K562 (cell line): ENCODE results near the gene POLN. TPM values are rescaled to one million over a fixed set of nuclear protein-coding genes. Genes with fewer than 3 reads are reported as not detected.

Experiments used
- ATAC-seq: fragments of 200-7000 bp; cut with Tn5 transposase; 3 replicates; pipeline ENCODE4 v1.9.1; 2020; ENCODE audit warnings: moderate library complexity
- BruUV-seq: library from RNA; stranded (reverse); fragments of 400-500 nt; replicated peaks from 2 replicates; lab custom pipeline; 2021; lab: Mats Ljungman, UMichigan
- CTCF ChIA-PET: fragments of 300-600 bp; formaldehyde crosslinking; extraction: SDS; loops from one replicate; lab custom pipeline; 2021; ENCODE audit warnings: low intra/inter-chr PET ratio; lab: Yijun Ruan, JAX
- POLR2A ChIA-PET: fragments of 300-600, 350-650 bp; sonication (Branson Sonifier 250); formaldehyde crosslinking; extraction: SDS; loops from one replicate; lab custom pipeline; 2021; ENCODE audit warnings: antibody characterized with exemption, inconsistent platforms; lab: Yijun Ruan, JAX
- DNase-seq, 4 experiments: peaks; one replicate each; pipeline versions ENCODE4 v3.0.0 to v3.0.0-alpha.2; 2011 to 2018; ENCODE audit warnings: low spot score in 3 of 4, mixed read lengths in 3 of 4; ENCODE audit errors: extremely low read depth in 1 of 4
- FAIRE-seq: peaks from 2 replicates; lab custom pipeline; 2011; peaks lifted over from hg19 to GRCh38; lab: Jason Lieb, UNC
- H2AFZ ChIP-seq: 2 replicates; pipeline ENCODE4 v1.6.0; 2011; ENCODE audit warnings: low read depth, low read length, control low read depth, inconsistent platforms
- H3K27ac ChIP-seq: fragments of 200-600 bp; 3 replicates; pipeline ENCODE4 v1.8.0; 2011; ENCODE audit warnings: low read depth, mild to moderate bottlenecking, control low read depth, inconsistent platforms, low read length, moderate library complexity, mixed read lengths; ENCODE audit errors: extremely low read depth
- H3K27me3 ChIP-seq, 2 experiments: fragments of 300-600 bp in 1 of 2; 2 replicates in 1 of 2; 3 replicates in 1 of 2; pipeline versions ENCODE4 v1.6.0 to v1.8.0; 2011; ENCODE audit warnings: inconsistent platforms in 2 of 2, low read length in 2 of 2, mild to moderate bottlenecking in 1 of 2, mixed read lengths in 1 of 2, moderate library complexity in 1 of 2; ENCODE audit not compliant: control insufficient read depth in 2 of 2, insufficient read depth in 2 of 2
- H3K36me3 ChIP-seq: fragments of 300-600 bp; 3 replicates; pipeline ENCODE4 v1.8.0; 2011; ENCODE audit warnings: mild to moderate bottlenecking, low read length, inconsistent platforms; ENCODE audit not compliant: control insufficient read depth, insufficient read depth
- H3K4me1 ChIP-seq, 2 experiments: fragments of 200-600 bp in 1 of 2; replicated peaks in 1 of 2; 2 replicates in 1 of 2; 3 replicates in 1 of 2; pipeline versions ENCODE4 v1.5.1 to v1.8.0; 2011; ENCODE audit warnings: inconsistent platforms in 2 of 2, low read length in 2 of 2, mild to moderate bottlenecking in 1 of 2, mixed read lengths in 1 of 2, moderate library complexity in 1 of 2; ENCODE audit not compliant: control insufficient read depth in 2 of 2, insufficient read depth in 2 of 2
- H3K4me2 ChIP-seq: 2 replicates; pipeline ENCODE4 v1.6.1; 2011; ENCODE audit warnings: low read length, control low read depth, inconsistent platforms, mixed read lengths; ENCODE audit not compliant: insufficient read depth
- H3K4me3 ChIP-seq: fragments of 200-600 bp; sonication (generic), shearing (Covaris generic); 2 replicates; pipeline ENCODE4 v1.5.1; 2016; ENCODE audit warnings: control low read depth, inconsistent platforms
- H3K79me2 ChIP-seq: fragments of 200-600 bp; 3 replicates; pipeline ENCODE4 v1.8.0; 2011; ENCODE audit warnings: low read length, inconsistent platforms; ENCODE audit not compliant: control insufficient read depth, insufficient read depth
- H3K9ac ChIP-seq, 2 experiments: 2 replicates each; pipeline versions ENCODE4 v1.6.0 to v1.6.1; 2011; ENCODE audit warnings: low read depth in 2 of 2, low read length in 2 of 2, control low read depth in 1 of 2, inconsistent platforms in 1 of 2, mild to moderate bottlenecking in 1 of 2, mixed read lengths in 1 of 2; ENCODE audit not compliant: insufficient read depth in 1 of 2
- H3K9me1 ChIP-seq: one replicate; pipeline ENCODE4 v1.6.0; 2011; ENCODE audit warnings: inconsistent platforms, mild to moderate bottlenecking, low read length, moderate library complexity; ENCODE audit not compliant: control insufficient read depth, insufficient read depth
- H3K9me3 ChIP-seq: replicated peaks from 2 replicates; pipeline ENCODE4 v1.5.1; 2011; ENCODE audit warnings: low read depth, low read length, inconsistent platforms; ENCODE audit not compliant: control insufficient read depth, insufficient read depth
- H4K20me1 ChIP-seq: replicated peaks from 2 replicates; pipeline ENCODE4 v1.6.1; 2011; ENCODE audit warnings: low read length, inconsistent platforms, mixed read lengths; ENCODE audit not compliant: control insufficient read depth, insufficient read depth
- ADNP ChIP-seq: fragments of 200-800 bp; sonication (Bioruptor generic); IDR thresholded peaks from 2 replicates; pipeline ENCODE4 v1.6.1; 2016; ENCODE audit warnings: missing genetic modification characterization, missing compliant biosample characterization
- BCOR ChIP-seq: fragments of 450-650 bp; IDR thresholded peaks from 2 replicates; pipeline ENCODE4 v1.6.1; 2016
- FOXP1 ChIP-seq: sonication (generic); formaldehyde crosslinking; IDR thresholded peaks from 2 replicates; pipeline ENCODE4 v1.8.0; 2022; ENCODE audit warnings: mild to moderate bottlenecking, missing genetic modification reagents
- GABPB1 ChIP-seq: sonication (generic); formaldehyde crosslinking; IDR thresholded peaks from 2 replicates; pipeline ENCODE4 v1.8.0; 2022; ENCODE audit warnings: mild to moderate bottlenecking, missing genetic modification reagents
- KDM1A ChIP-seq, 2 experiments: fragments of 450-650 bp; IDR thresholded peaks; 2 replicates each; pipeline ENCODE4 v1.6.1; 2016; ENCODE audit warnings: mild to moderate bottlenecking in 2 of 2
- MIER1 ChIP-seq: fragments of 450-650 bp; IDR thresholded peaks from 2 replicates; pipeline ENCODE4 v1.6.1; 2016; ENCODE audit warnings: antibody characterized with exemption, mild to moderate bottlenecking, low read depth
- PTRF ChIP-seq: fragments of 450-650 bp; IDR thresholded peaks from 2 replicates; pipeline ENCODE4 v1.6.1; 2016; ENCODE audit warnings: mild to moderate bottlenecking, missing genetic modification characterization, missing compliant biosample characterization
- RBM25 ChIP-seq: fragments of 200-400 bp; formaldehyde crosslinking; IDR thresholded peaks from 2 replicates; pipeline ENCODE4 v1.6.1; 2018; ENCODE audit warnings: low read length, low read depth, moderate library complexity; ENCODE audit not compliant: severe bottlenecking
- SIRT6 ChIP-seq: IDR thresholded peaks from one replicate; pipeline ENCODE4 v1.6.1; 2012; ENCODE audit warnings: low read depth, mild to moderate bottlenecking, control low read depth, inconsistent platforms, low read length, moderate library complexity
- SMAD3 ChIP-seq: fragments of 450-650 bp; formaldehyde crosslinking; conservative IDR thresholded peaks from 2 replicates; pipeline ENCODE4 v1.4.0; 2020; ENCODE audit warnings: mild to moderate bottlenecking
- SNIP1 ChIP-seq: fragments of 450-650 bp; IDR thresholded peaks from 2 replicates; pipeline ENCODE4 v1.7.1; 2017; ENCODE audit warnings: low read depth, mild to moderate bottlenecking
- TAL1 ChIP-seq: fragments of 450-650 bp; IDR thresholded peaks from 2 replicates; pipeline ENCODE4 v1.6.1; 2016; ENCODE audit warnings: mild to moderate bottlenecking
- TBL1XR1 ChIP-seq, 2 experiments: IDR thresholded peaks; 2 replicates each; pipeline ENCODE4 v1.6.1; 2012; ENCODE audit warnings: improper control_type of control experiment in 2 of 2, low read length in 2 of 2, mild to moderate bottlenecking in 1 of 2
- ZNF134 ChIP-seq: fragments of 250-450 bp; sonication (Bioruptor Pico); conservative IDR thresholded peaks from 2 replicates; pipeline ENCODE4 v1.4.0; 2020
- ZNF184 ChIP-seq: sonication (generic); formaldehyde crosslinking; IDR thresholded peaks from 2 replicates; pipeline ENCODE4 v1.5.0; 2020; ENCODE audit warnings: missing genetic modification reagents
- ZNF23 ChIP-seq: fragments of 250-450 bp; sonication (Bioruptor Pico); IDR thresholded peaks from 2 replicates; pipeline ENCODE4 v1.4.0; 2020; ENCODE audit warnings: mild to moderate bottlenecking
- ZNF507 ChIP-seq: conservative IDR thresholded peaks from 2 replicates; pipeline ENCODE4 v1.6.1; 2017; ENCODE audit warnings: missing genetic modification characterization, missing compliant biosample characterization
- WGBS: fragments of 100-300 bp; shearing (Covaris generic); methylation state at CpG from one replicate; pipeline ENCODE4 v1.1.6; 2016; ENCODE audit warnings: low coverage, mixed read lengths; ENCODE audit not compliant: insufficient coverage; ENCODE audit errors: missing lambda C conversion rate; 5-methylcytosine and 5-hydroxymethylcytosine counted together
- in situ Hi-C: fragments of 300-500 bp; cut with MboI; formaldehyde crosslinking; loops from 4 replicates; pipeline ENCODE4 v1.15.0; 2018; ENCODE audit warnings: inconsistent platforms, mixed read lengths
- intact Hi-C: fragments of 100-400 bp; cut with micrococcal nuclease; formaldehyde crosslinking; loops from 2 replicates; pipeline ENCODE4 v1.14.2; 2022
- polyA plus RNA-seq, 8 experiments: library from polyadenylated mRNA; depleted of rRNA in 4 of 8; stranded (reverse) in 5 of 8; unstranded in 3 of 8; fragments of >200 nt; fragmentation: Nextera tagmentation in 2 of 8; fragmentation: Illumina TruSeq in 1 of 8; extraction: Ambion mirVana in 2 of 8; extraction: Trizol in 1 of 8; gene quantifications; 2 replicates each; pipeline versions ENCODE4 v1.2.1 to v1.2.3, GENCODE V29; 2011 to 2014; ENCODE audit warnings: inconsistent platforms in 1 of 8, missing spikeins in 1 of 8
- total RNA-seq, 7 experiments: library from RNA; depleted of rRNA in 6 of 7; stranded (reverse); fragments of >200 nt in 6 of 7; fragmentation: Illumina TruSeq in 2 of 7; extraction: Trizol in 2 of 7; gene quantifications; 2 replicates each; pipeline versions ENCODE4 v1.2.1 to v1.2.3, GENCODE V29; 2011 to 2021; ENCODE audit warnings: low replicate concordance in 1 of 7
- TF ChIP-seq, protein P1 (sequence below): sonication (generic); formaldehyde crosslinking; IDR thresholded peaks from 2 replicates; pipeline ENCODE4 v1.8.1; 2023; ENCODE audit warnings: mild to moderate bottlenecking, missing genetic modification reagents
- TF ChIP-seq, protein P2 (sequence below): fragments of 250-450 bp; sonication (Bioruptor Pico); IDR thresholded peaks from 2 replicates; pipeline ENCODE4 v1.4.0; 2020; ENCODE audit warnings: borderline replicate concordance
- TF ChIP-seq, protein P3 (sequence below), 2 experiments: IDR thresholded peaks; 2 replicates each; pipeline ENCODE4 v1.6.1; 2011; ENCODE audit warnings: borderline replicate concordance in 1 of 2, control low read depth in 1 of 2, low read depth in 1 of 2, low read length in 1 of 2, mild to moderate bottlenecking in 1 of 2, mixed read lengths in 1 of 2, moderate library complexity in 1 of 2; ENCODE audit not compliant: insufficient read depth in 1 of 2, insufficient read length in 1 of 2, poor library complexity in 1 of 2, severe bottlenecking in 1 of 2; ENCODE audit errors: extremely low read depth in 1 of 2

Gene POLN
- total and polyA plus RNA-seq, 9 of the 15 experiments (the other 6 are each of a cell fraction or from before 2014, with no cell fraction given): 0.08 to 0.91 (median 0.32) TPM

DNA sequence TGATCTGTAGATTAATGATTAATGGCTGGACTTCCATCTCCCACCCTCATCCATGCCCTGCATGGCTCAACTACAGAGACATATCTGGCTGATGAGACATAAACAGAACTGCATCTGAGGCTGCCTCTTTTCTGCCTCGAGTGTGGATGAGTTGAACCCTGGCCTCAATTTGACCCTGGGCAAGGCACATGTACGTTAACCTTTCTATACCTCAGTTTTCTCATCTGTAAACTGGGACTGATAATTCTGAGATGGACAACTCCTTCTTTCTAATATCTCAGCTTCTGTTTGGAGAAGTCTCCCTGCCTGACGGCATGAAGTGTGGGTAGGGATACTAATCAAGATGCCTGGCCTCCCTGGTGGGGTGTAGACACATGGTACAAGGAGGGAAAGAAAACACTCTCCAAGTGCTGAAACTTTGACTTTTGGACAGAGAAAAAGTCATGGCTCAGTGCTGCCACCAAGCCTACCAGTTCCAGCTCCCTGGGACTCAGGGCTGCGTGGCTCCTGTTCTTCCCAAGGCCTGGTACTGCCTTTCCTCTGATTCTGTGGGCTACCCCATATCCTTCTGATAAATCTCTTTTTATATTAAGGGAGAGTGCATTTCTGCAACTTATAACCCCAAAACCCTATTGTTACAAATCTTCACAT lies 64.4 kb downstream of the POLN start:
- intact Hi-C loops (no loop called here), in situ Hi-C loops (no loop called here)
- Histone ChIP-seq H4K20me1 (no peaks in the 10 kb centered on the region; the same call in 1 of the 2 replicates), H3K27ac (no peak overlapping the region), H3K4me2 (no peak overlapping the region), H3K9me3 (peaks cover 5% of the 10 kb centered on the region; the same call in 1 of the 2 replicates), H3K36me3 (no peaks in the 10 kb centered on the region), H3K79me2 (no peaks in the 10 kb centered on the region), H3K9me1 (no peaks in the 10 kb centered on the region), H3K4me1 (peaks cover 0 to 16% of the 10 kb centered on the region in 2 experiments; a peak in 3 of 5 replicates), H3K9ac (no peak overlapping the region), H2AFZ (no peak overlapping the region), H3K27me3 (no peaks in the 10 kb centered on the region), H3K4me3 (no peak overlapping the region)
- peak; percentile 29 for FAIRE-seq
- no TSS peak for BruUV-seq
- WGBS: 19% methylated on average over 4 of the region's 4 CpGs
- ChIA-PET POLR2A (interaction anchor here (0.9 to 1.0 kb wide), 2 partner anchors 8 to 16 kb away, joined by 3 read pairs; no protein-coding TSS in a partner anchor), CTCF (no interaction called here)
- DNase-seq: no peak
- peak; percentile 59 for ATAC-seq
- TF ChIP-seq TBL1XR1 (IDR thresholded peaks at IDR 0.05; ENCODE audit: low read length in 2 of 2) (no peak), FOXP1 (CRISPR knock-in tag) (no peak), GABPB1 (no peak), ZNF134 (no peak), MIER1 (0 out of 2 replicates have a peak, but pooled peaks have one; percentile 22), ZNF23 (CRISPR knock-in tag) (no peak), ZNF507 (tag) (no peak), BCOR (peak; percentile 69), KDM1A (IDR thresholded peaks at IDR 0.05) (peak in 1 of 2 experiments; percentile 59; a peak in 1 of 4 replicates), RBM25 (peak; percentile 51), ZNF184 (CRISPR knock-in tag) (no peak), ADNP (tag) (peak; percentile 41; the same call in 1 of the 2 replicates), SMAD3 (CRISPR knock-in tag) (no peak), SIRT6 (no peak), PTRF (tag) (no peak), TAL1 (no peak), SNIP1 (no peak)
- TF ChIP-seq, protein P1, sequence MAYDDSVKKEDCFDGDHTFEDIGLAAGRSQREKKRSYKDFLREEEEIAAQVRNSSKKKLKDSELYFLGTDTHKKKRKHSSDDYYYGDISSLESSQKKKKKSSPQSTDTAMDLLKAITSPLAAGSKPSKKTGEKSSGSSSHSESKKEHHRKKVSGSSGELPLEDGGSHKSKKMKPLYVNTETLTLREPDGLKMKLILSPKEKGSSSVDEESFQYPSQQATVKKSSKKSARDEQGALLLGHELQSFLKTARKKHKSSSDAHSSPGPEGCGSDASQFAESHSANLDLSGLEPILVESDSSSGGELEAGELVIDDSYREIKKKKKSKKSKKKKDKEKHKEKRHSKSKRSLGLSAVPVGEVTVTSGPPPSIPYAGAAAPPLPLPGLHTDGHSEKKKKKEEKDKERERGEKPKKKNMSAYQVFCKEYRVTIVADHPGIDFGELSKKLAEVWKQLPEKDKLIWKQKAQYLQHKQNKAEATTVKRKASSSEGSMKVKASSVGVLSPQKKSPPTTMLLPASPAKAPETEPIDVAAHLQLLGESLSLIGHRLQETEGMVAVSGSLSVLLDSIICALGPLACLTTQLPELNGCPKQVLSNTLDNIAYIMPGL (CRISPR knock-in tag): no peak
- TF ChIP-seq, protein P2, sequence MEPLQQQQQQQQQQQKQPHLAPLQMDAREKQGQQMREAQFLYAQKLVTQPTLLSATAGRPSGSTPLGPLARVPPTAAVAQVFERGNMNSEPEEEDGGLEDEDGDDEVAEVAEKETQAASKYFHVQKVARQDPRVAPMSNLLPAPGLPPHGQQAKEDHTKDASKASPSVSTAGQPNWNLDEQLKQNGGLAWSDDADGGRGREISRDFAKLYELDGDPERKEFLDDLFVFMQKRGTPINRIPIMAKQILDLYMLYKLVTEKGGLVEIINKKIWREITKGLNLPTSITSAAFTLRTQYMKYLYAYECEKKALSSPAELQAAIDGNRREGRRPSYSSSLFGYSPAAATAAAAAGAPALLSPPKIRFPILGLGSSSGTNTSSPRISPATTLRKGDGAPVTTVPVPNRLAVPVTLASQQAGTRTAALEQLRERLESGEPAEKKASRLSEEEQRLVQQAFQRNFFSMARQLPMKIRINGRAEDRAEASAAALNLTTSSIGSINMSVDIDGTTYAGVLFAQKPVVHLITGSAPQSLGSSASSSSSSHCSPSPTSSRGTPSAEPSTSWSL (CRISPR knock-in tag): no peak
- TF ChIP-seq, protein P3, sequence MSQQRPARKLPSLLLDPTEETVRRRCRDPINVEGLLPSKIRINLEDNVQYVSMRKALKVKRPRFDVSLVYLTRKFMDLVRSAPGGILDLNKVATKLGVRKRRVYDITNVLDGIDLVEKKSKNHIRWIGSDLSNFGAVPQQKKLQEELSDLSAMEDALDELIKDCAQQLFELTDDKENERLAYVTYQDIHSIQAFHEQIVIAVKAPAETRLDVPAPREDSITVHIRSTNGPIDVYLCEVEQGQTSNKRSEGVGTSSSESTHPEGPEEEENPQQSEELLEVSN (IDR thresholded peaks at IDR 0.05; ENCODE audit: borderline replicate concordance in 1 of 2, extremely low read depth in 1 of 2, insufficient read depth in 1 of 2, insufficient read length in 1 of 2, low read depth in 1 of 2, low read length in 1 of 2, poor library complexity in 1 of 2, severe bottlenecking in 1 of 2): peak in 1 of 2 experiments; percentile 20
